ENCODE measurements around the gene FARP2. TPM values are rescaled to one million over a fixed set of nuclear protein-coding genes. Genes with fewer than 3 reads are reported as not detected.
A peak's percentile ranks its signal among the peaks of the same experiment; 100 is the strongest.

Gene FARP2
- total RNA-seq, 1 donor from 2014 or later: 65.0 TPM

DNA sequence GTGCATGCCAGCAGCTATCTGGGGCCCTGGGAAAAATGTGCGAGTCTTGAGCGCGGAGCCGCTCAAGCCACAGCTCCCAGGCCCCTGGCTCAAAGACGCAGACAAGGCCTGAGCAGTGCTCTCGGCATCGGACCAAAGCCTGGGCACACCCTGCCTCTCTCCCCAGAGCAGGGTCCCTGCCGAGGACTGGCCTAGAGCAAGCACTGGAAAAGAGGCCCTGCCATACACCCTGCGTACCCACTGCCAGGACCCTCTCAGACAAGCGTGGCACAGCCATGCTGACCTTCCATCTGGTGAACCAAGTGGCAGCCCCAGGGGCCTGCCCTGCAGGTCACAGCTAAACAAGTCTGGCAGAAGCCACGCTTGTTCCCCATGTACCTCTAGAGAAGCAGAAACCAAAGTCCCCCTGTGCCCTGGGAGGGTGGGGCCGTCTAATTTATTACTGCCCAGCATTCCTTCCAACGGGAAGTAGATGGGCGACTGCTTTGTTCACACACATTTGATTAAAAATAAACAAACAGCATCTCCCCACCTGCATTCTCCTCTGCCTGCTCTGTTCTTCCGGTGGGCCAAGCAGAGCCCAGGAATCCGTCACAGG is 138.3 kb downstream of the FARP2 start:
- FAIRE-seq (no peak), DNase-seq (ENCODE audit: low read depth) (no peak)
- no peak overlapping the region for H3K4me3 ChIP-seq (ENCODE audit: insufficient read depth, low read depth, low read length)
- TF ChIP-seq, protein P1, sequence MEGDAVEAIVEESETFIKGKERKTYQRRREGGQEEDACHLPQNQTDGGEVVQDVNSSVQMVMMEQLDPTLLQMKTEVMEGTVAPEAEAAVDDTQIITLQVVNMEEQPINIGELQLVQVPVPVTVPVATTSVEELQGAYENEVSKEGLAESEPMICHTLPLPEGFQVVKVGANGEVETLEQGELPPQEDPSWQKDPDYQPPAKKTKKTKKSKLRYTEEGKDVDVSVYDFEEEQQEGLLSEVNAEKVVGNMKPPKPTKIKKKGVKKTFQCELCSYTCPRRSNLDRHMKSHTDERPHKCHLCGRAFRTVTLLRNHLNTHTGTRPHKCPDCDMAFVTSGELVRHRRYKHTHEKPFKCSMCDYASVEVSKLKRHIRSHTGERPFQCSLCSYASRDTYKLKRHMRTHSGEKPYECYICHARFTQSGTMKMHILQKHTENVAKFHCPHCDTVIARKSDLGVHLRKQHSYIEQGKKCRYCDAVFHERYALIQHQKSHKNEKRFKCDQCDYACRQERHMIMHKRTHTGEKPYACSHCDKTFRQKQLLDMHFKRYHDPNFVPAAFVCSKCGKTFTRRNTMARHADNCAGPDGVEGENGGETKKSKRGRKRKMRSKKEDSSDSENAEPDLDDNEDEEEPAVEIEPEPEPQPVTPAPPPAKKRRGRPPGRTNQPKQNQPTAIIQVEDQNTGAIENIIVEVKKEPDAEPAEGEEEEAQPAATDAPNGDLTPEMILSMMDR (IDR thresholded peaks at IDR 0.05; ENCODE audit: insufficient read depth, low read depth, low read length): no peak
- no peak for TF ChIP-seq EZH2 (IDR thresholded peaks at IDR 0.05; ENCODE audit: insufficient read depth, low read length)
- Mint-ChIP-seq H3K4me3 (ENCODE audit: unreplicated experiment) (no peak overlapping the region), H3K9me3 (ENCODE audit: unreplicated experiment) (no peaks in the 10 kb centered on the region), H3K27me3 (ENCODE audit: low read depth, unreplicated experiment) (no peaks in the 10 kb centered on the region), H3K27ac (ENCODE audit: unreplicated experiment) (peak overlapping the region; percentile 18), H3K4me1 (ENCODE audit: low read depth, unreplicated experiment) (no peaks in the 10 kb centered on the region), H3K36me3 (ENCODE audit: low read depth, unreplicated experiment) (peaks cover 20% of the 10 kb centered on the region)
- no peaks in the 10 kb centered on the region for H3K9me3 ChIP-seq (ENCODE audit: insufficient read depth, low read depth, low read length)
- H3K36me3 ChIP-seq (ENCODE audit: insufficient read depth, low read length): peaks cover 13% of the 10 kb centered on the region
- no peak overlapping the region for H2AFZ ChIP-seq (ENCODE audit: low read depth, low read length)
- H4K20me1 ChIP-seq (ENCODE audit: insufficient read depth, low read length): peaks cover 26% of the 10 kb centered on the region
- no peak overlapping the region for H3K4me2 ChIP-seq (ENCODE audit: low read length)
- no peak overlapping the region for H3K9ac ChIP-seq (ENCODE audit: low read length)
- peaks cover 5% of the 10 kb centered on the region for H3K79me2 ChIP-seq (ENCODE audit: insufficient read depth, low read length)
- no peaks in the 10 kb centered on the region for H3K27me3 ChIP-seq (ENCODE audit: insufficient read depth, low read length)
- H3K27ac ChIP-seq (ENCODE audit: low read depth, low read length): no peak overlapping the region
- H3K4me1 ChIP-seq (ENCODE audit: insufficient read depth, low read length): no peaks in the 10 kb centered on the region

DNA sequence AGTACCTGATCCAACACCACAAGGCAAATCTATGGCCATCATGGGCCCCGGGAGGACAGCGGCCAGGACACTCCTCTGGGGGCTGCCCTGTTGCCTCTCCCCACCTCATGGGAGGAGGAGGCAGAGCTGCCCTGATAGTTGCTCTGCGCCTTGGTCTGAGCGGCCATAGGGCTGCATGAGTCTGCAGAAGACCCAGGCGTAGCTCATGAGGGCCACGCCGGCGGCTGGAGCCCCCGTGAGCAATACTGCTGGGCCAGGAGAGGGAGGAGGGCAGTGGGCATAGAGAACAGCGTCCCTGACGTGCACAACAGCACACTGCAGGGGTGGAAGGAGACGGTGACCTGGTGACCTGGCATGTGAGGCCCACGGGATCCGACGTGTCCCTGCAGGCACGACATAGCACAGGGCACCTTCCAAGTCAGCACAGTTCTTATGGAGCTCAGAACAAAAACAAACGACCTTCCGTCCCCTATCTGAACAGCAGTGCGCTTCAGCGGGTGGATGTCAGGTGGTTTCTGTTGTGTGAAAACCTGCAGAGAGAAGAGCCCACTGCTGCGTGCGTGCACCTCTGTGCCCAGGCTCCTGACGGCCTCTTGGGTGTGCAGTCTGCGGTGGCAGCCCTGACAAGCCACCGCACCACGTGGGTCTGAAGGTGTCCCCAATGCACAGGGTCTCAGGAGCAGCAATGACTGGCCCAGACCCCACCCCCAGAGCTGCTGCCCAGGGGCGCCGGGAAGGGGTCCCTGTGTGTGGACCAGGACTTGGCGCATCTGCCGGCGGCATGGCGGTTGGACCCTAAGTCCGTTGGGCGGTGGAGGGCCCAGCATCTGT is 139.3 kb downstream of the FARP2 start:
- DNase-seq (ENCODE audit: low read depth): no peak
- H3K9me3 ChIP-seq (ENCODE audit: insufficient read depth, low read depth, low read length): no peaks in the 10 kb centered on the region
- peaks cover 35% of the 10 kb centered on the region for H4K20me1 ChIP-seq (ENCODE audit: insufficient read depth, low read length)
- no peak overlapping the region for H3K9ac ChIP-seq (ENCODE audit: low read length)
- Mint-ChIP-seq H3K4me1 (ENCODE audit: low read depth, unreplicated experiment) (no peaks in the 10 kb centered on the region), H3K27ac (ENCODE audit: unreplicated experiment) (peak overlapping the region; percentile 18), H3K36me3 (ENCODE audit: low read depth, unreplicated experiment) (peaks cover 24% of the 10 kb centered on the region), H3K9me3 (ENCODE audit: unreplicated experiment) (no peaks in the 10 kb centered on the region), H3K4me3 (ENCODE audit: unreplicated experiment) (no peak overlapping the region), H3K27me3 (ENCODE audit: low read depth, unreplicated experiment) (no peaks in the 10 kb centered on the region)
- no peaks in the 10 kb centered on the region for H3K4me1 ChIP-seq (ENCODE audit: insufficient read depth, low read length)
- H3K27me3 ChIP-seq (ENCODE audit: insufficient read depth, low read length): no peaks in the 10 kb centered on the region
- H2AFZ ChIP-seq (ENCODE audit: low read depth, low read length): no peak overlapping the region
- no peak overlapping the region for H3K4me2 ChIP-seq (ENCODE audit: low read length)
- peaks cover 14% of the 10 kb centered on the region for H3K79me2 ChIP-seq (ENCODE audit: insufficient read depth, low read length)
- no peak overlapping the region for H3K4me3 ChIP-seq (ENCODE audit: insufficient read depth, low read depth, low read length)
- H3K36me3 ChIP-seq (ENCODE audit: insufficient read depth, low read length): peaks cover 13% of the 10 kb centered on the region
- TF ChIP-seq EZH2 (IDR thresholded peaks at IDR 0.05; ENCODE audit: insufficient read depth, low read length): no peak
- TF ChIP-seq, protein P1 (IDR thresholded peaks at IDR 0.05; ENCODE audit: insufficient read depth, low read depth, low read length): no peak
- H3K27ac ChIP-seq (ENCODE audit: low read depth, low read length): no peak overlapping the region
- FAIRE-seq: no peak

All from astrocyte (in vitro differentiated cells and primary cell).